Esophagus mucosa (tissue), 1 donor: Measurements from ENCODE around the gene CHST15. TPM values are rescaled to one million over a fixed set of nuclear protein-coding genes. Genes with fewer than 3 reads are reported as not detected.
A peak's percentile ranks its signal among the peaks of the same experiment; 100 is the strongest.
"Not testable (repeated sequence)": the region's sequence is repeated elsewhere in the genome, so short reads cannot be mapped to it uniquely, and the experiment has no call there.

Experiments used
- ATAC-seq: fragments of 200-7000 bp; cut with Tn5 transposase; one replicate; pipeline ENCODE4 v1.9.1; 2020
- total RNA-seq: library from RNA; stranded (reverse); gene quantifications from one replicate; pipeline ENCODE4 v1.2.4, GENCODE V29; 2023
- donor health status: DM: yes; HTN: yes; CAD: no.

The CHST15 gene
- total RNA-seq, 1 donor from 2014 or later = 6.1 TPM

GRCh38 chr10:124123156-124123555 lies 29.8 kb upstream of the CHST15 start:
- no peak for ATAC-seq

GRCh38 chr10:124122211-124122610 lies 28.8 kb upstream of the CHST15 start:
- no peak for ATAC-seq

DNA sequence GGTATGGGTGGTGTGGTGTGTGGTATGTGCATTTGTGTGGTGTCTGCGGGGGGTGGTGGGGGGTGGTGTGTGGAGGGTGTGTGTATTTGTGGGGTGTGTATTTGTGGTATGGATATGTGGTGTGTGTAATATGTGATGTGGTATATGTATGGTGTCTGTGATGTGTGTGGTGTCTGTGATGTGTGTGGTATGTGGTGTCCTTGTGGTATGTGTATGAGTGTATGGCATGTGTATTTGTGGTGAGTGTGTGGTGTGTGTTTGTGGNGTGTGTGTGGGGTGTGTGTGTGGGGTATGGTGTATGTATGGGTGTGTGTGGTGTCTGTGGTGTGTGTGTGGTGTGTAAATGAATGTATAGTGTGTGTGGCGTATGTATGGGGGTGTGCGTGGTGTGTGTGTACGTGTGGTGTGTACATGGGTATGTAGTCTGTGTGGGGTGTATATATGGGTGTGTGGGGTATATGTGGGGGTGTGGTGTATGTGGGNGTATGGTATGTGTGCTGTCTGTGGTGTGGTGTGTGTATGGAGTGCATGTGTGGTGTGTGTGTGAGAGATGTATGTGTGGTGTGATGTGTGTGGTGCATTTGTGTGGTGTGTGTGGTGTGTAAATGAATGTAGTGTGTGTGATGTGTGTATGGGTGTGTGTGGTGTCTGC lies 27.1 kb upstream of the CHST15 start:
- no peak for ATAC-seq

DNA sequence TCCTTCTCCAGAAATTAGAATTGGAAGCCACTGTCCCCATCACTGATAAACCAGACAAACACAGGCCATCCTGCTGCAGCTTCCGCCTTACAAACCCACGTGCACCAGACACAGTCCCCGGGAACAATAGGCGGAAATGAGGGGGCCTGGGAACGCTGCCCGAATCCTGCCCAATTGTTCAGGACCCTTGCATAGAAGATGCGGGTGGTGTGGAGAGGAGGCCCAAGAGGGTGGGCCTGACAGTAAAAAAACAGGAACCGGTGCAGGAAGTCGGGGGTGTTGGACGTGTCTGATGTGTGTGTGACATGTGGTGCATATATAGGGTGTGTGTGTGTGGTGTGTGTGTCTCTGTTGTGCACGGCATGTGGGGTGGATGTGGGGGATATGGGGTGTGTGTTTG lies 26.5 kb upstream of the CHST15 start:
- ATAC-seq = peak; percentile 47

DNA sequence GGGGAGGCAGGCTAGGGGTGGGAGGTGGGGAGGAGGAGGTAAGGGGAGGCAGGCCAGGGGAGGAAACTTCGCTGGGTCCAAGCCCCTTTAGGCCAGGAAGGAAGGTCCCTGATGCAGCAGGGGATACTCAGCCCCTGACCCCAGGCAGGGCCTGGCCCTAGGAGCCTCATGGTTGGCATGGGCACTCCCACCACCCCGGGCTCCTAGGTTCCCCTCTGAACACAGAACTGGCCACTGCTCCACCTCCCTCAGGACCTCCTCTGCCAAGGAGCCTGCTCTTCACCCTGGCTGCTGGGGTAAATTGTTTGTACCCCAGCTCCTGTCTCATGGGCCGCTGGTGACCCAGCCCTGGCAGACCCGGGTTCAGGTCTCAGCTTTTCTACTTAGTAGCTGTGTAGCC lies 25.8 kb upstream of the CHST15 start:
- no peak for ATAC-seq

- no peak for ATAC-seq
Measured at GRCh38 chr10:124117833-124118232, 24.4 kb upstream of the CHST15 start.

DNA sequence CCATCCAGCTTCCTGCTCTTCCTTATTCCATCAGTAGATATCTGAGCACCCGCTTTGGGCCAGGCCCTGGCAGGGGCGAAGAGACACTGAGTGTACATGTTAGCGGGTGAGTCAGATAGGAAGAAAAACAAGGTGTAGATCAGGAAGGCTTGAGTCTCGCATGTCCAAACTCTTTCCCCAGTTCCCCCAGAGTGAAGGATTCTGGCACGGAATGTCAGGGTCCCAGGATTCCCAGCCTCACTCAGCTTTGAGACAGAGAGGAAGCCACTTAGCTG lies 24.1 kb upstream of the CHST15 start:
- ATAC-seq = peak; percentile 57

DNA sequence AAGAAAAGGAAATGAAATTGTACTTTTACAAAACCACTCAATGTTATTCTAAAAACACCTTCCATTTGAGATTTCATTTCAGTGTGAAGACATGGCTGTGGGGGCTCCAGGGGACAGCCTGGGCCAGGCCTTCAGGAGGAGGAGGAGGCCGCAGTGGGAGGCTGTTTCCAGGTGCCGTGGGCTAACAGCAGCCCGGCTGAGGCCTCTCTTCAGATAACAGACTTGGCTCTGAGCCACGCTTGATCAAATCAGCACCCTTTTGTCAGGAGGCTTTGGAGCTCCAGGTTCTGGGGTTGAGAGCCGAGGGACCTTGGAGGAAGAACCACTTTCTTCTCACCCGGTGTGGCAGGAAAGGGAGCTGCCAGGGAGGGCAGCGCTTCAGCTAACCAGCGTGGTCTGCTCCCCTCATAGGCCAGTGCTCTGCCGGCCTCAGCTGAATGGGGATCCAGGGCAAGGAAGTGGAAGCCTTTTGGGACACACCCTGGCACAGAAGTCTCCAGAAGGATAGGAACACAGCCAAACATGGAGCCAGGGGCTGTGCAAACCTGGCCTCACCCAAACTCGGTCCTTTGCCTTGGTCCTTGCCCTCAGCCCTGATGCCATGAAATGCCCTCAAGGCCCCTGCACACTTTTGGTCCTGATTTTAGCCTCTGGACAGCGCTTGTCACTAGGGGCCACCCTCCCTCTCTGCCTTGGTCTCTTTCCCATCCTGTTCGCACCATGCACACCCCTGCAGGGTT lies 23.5 kb upstream of the CHST15 start:
- peak; percentile 19 for ATAC-seq

DNA sequence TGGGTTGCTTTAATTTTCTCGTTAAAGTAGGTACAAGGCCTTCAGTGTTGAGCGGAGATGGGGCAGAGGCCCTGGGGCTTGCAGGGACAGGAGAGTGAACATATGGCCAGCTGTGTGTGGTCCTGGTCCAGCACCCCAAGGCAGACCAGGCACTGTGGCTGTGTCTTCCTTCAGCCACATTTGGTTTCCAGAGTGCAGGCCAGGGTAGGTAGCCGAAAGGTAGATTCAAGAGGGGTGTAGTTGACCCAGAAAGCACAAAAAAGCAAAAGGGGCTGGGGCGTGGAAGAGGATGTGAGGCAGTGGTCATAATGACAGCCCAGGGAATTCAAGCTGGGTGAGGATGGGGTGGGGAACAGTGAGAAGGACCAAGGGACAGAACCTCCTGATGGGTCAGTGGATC lies 21.3 kb upstream of the CHST15 start:
- ATAC-seq = no peak

- no peak for ATAC-seq
Measured at GRCh38 chr10:124112891-124113580, 19.6 kb upstream of the CHST15 start.

GRCh38 chr10:124110882-124111281 lies 17.5 kb upstream of the CHST15 start:
- no peak for ATAC-seq

- no peak for ATAC-seq
Measured at GRCh38 chr10:124109261-124109660, 15.9 kb upstream of the CHST15 start.

DNA sequence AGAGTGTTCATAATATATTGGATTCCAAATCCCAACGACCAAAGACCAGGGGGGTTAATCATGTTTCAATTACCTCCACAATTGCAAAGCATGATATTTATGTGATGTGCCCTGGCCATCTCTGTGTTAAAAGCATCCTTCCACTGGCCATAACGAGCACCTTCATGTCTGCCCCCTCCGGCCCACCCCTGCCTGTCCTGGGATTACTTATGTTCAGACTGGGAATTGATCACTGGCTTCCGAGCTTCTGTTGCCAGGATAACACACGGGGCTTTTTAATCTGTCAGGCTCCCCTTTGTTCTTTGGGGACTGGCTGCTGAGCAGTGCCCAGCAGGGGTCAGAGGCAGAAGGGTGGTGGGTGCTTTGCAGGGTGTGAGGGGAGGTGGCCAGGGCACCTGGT lies 13.7 kb upstream of the CHST15 start:
- ATAC-seq = no peak

DNA sequence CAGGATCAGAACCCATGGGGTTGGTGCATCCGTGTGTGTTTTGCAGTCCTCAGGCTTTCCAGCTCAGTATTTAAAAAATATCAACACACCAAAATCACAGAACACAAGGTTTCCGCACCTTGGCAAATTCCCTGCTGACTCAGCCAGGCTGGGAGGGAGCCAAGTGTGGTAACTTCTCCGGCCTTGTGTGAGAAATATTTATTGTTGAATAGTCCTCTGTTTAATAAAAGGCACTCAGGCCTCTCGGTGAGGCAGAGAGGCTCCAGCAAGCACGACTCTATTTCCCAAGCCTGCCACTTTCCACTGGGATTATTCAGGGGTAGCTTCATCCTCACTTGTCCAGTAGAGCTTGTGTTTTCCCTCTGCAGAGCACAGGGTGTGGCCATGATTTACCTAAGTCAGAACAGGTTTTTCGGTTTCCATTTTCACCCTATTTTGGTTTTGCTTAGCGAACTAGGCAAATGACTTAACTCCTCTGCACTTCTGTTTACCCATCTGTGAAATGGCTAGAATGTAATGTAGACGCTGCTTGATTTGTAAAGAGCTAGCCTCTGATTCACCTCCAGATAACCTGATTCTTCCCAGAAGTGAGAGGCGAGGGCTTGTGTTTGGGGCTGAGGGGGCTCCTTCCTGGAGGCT lies 13.0 kb upstream of the CHST15 start:
- peak; percentile 86 for ATAC-seq

DNA sequence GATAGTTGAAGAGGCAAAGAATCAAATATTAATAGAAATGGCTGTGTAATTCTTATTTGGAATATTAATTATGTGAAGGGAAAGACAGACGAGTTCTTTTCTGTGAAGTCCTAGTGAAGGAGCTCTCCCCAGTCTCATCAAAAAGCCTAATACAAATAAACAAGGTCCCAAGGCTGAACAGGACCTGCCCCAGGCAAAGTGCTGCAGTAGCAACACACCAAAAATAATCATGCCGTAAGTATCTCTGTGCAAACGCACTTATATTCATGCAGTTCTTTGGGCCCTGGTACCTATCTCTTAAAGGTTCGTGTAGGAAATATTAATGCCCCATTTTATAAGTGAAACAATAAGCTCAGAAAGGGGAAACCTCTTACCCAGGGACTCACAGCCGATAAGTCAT lies 12.2 kb upstream of the CHST15 start:
- no peak for ATAC-seq

- no peak for ATAC-seq
Measured at GRCh38 chr10:124105045-124105444, 11.6 kb upstream of the CHST15 start.

GRCh38 chr10:124104011-124104627 lies 10.7 kb upstream of the CHST15 start:
- no peak for ATAC-seq

DNA sequence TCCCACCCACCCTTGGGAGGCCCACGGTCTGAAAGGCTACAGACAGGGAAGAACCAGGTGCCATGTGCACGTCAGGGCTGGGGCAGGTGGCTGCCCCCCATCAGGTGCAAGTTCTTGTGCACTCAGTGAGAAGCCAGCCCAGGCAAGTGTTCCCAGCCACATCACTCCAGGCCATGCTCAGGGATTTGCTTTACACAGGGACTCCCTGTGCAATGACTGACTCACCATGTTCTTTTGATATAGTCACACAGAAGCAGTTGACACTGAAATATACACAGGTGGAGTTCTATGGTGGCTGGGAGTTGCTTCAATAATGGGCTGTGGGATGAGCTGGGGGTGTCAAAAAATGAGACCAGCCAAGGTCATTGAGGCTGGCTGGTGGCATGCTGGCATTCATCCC lies 8.0 kb upstream of the CHST15 start:
- ATAC-seq = peak; percentile 68

DNA sequence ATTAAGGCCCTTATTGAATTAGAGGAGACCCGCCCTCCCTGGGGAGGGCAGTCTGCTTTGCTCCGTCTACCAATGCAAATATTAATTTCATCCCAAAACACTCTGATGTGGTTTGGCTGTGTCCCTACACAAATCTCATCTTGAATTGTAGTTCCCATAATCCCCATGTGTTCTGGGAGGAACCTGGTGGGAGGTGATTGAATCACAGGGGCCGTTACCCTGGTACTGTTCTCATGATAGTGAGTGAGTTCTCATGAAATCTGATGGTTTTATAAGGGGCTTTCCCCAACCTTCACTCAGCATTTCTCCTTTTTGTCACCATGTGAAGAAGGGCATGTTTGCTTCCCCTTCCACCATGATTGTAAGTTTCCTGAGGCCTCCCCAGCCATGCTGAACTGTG lies 7.3 kb upstream of the CHST15 start:
- ATAC-seq = not testable (repeated sequence)

DNA sequence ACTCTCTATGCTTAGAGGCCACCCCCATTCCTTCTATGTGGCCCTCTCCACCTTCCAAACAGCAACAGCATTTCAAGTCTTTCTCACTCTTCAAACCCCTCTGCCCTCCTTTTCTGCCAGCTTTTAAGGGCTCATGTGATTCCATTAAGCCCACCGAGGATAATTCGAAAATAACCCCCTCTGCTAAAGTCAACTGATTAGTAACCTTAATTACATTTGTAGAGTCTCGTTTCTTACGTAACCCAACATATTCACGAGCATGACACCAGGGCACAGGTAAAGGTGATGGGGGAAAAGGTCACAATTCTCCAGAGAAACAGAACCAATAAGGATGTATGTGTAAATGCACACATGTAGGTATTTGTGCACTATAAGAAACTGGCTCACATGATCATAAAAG lies 6.7 kb upstream of the CHST15 start:
- no peak for ATAC-seq

DNA sequence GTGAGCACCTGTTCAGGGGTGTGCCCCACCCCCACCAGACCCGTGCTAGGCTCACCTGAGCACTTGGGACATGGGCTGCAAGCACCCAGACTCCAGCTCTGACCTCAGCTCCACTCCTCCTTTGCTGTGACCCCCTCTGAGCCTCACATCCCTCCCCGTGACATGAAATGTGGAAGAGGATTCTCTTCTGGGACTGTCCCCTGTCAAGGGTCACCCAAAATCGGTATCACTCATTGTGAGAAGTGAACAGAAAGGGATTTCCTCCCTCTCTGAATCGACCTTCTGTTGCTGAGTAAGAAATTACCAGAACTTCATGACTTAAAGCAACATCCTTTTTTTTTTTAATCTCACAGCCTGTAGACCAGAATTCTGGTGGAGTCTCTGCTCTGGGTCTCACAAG lies 6.2 kb upstream of the CHST15 start:
- no peak for ATAC-seq

DNA sequence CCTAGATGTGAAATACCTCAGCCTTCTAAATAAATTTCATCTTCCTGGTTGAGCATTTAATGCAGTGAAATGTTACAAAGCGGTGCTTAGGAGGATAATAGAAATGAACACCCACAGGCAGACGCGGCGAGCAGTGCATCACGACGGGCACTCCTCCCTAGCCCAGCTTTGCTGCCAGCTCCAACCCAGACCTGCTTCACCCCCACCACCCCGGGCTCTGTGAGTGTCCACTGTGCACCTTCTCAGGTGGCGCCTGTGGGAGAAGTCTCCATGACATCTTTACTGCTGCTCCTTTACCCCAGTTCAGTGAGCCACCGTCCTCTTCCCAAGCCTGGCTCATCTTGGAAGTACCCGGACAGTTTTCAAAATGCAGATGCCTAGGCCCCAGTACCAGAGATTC lies 5.2 kb upstream of the CHST15 start:
- ATAC-seq = no peak

- ATAC-seq = no peak
Measured at GRCh38 chr10:124097883-124098282, 4.5 kb upstream of the CHST15 start.
